NCI-H1436 (cell line): ENCODE data around the gene BCL2L2.
"Not testable (repeated sequence)": the region's sequence is repeated elsewhere in the genome, so short reads cannot be mapped to it uniquely, and the experiment has no call there.

Experiments
- DNase-seq: peaks from one replicate; lab custom pipeline; 2025; lab: John Stamatoyannopoulos, UW

BCL2L2 gene

GRCh38 chr14:23306412-23307145, at the start of gene BCL2L2:
TSS of gene BCL2L2 (plus strand) at chr14:23306833. CDS start at chr14:23307768, 935 bp downstream.
- DNase-seq: peak; percentile 70

- DNase-seq: no peak
Measured at GRCh38 chr14:23258256-23258655, 48.4 kb upstream of the BCL2L2 start.

GRCh38 chr14:23259426-23259825, 47.2 kb upstream of the BCL2L2 start:
- no peak for DNase-seq

- DNase-seq: not testable (repeated sequence)
Measured at GRCh38 chr14:23260849-23261248, 45.8 kb upstream of the BCL2L2 start.

GRCh38 chr14:23269193-23269592, 37.4 kb upstream of the BCL2L2 start:
- no peak for DNase-seq

GRCh38 chr14:23275412-23275811, 31.2 kb upstream of the BCL2L2 start:
- DNase-seq: no peak

GRCh38 chr14:23277189-23277588, 29.4 kb upstream of the BCL2L2 start:
- DNase-seq: no peak

GRCh38 chr14:23277928-23278327, 28.7 kb upstream of the BCL2L2 start:
- not testable (repeated sequence) for DNase-seq

- DNase-seq: no peak
Measured at GRCh38 chr14:23281247-23281646, 25.4 kb upstream of the BCL2L2 start.

GRCh38 chr14:23284654-23285529, 21.7 kb upstream of the BCL2L2 start:
- DNase-seq: no peak

- no peak for DNase-seq
Measured at GRCh38 chr14:23285530-23286019, 21.1 kb upstream of the BCL2L2 start.

GRCh38 chr14:23286020-23286901, 20.4 kb upstream of the BCL2L2 start, which contains the start of gene HOMEZ:
TSS of gene HOMEZ (minus strand) at chr14:23286132. CDS start at chr14:23285952, 180 bp downstream.
- peak; percentile 98 for DNase-seq

GRCh38 chr14:23286902-23287479, 19.6 kb upstream of the BCL2L2 start:
- no peak for DNase-seq

- peak; percentile 59 for DNase-seq
Measured at GRCh38 chr14:23294734-23295561, 11.7 kb upstream of the BCL2L2 start.

GRCh38 chr14:23296012-23296777, 10.4 kb upstream of the BCL2L2 start:
- no peak for DNase-seq

GRCh38 chr14:23297096-23297495, 9.5 kb upstream of the BCL2L2 start:
- no peak for DNase-seq

- no peak for DNase-seq
Measured at GRCh38 chr14:23297611-23298277, 8.9 kb upstream of the BCL2L2 start.

GRCh38 chr14:23299211-23299957, 7.2 kb upstream of the BCL2L2 start:
- peak; percentile 21 for DNase-seq
